Measurements from ENCODE around the gene RASSF10.

RASSF10 gene

DNA sequence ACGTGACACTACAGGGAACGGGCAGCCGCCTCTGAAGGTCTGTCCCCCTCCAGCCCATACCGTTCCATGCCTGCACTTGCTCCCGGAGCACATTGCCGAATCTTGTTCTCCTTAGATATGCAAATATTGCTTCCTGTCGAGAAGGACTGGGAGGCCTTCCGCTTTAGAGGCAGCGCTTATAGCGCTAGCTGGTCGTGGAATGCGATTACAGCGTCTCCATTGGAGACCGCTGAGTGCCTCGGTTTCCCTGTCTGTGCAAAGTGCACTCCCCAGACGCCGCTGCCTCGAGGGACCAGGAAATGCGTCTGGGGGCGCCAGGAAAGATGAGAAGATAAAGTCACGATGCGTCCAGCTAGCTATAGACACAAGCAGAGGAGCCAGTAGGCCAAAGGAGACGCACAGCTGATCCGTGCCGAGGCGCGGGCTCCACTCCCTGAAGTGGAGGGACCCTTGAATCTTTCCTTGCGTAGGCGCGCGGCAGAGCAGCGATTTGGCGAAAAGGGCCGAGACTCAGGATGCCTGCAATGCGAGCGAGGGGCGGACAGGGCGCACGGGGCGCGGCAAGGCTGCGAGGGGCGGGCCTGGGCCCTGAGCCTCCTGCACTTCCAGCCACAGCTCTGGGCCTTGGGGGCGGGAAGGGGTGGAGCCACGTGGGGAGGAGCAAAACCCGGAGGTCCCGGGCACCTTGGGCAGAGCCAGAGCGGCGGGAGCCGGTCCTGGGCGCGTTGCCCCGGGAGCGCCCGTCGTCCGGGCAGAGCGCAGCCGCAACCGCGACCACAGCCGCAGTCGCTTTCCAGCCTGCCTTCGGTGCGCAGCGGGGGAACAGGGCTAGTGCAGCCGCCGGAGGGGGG is at the start of gene RASSF10:
Gene RASSF10 (plus strand): TSS at position 692 of the 851 bp plus-strand sequence. CDS start 261 bp downstream, outside the sequence.
- peak within 1 kb of the TSS; percentile 45 for H3K4me3 ChIP-seq (ENCODE audit: low read length)
- no peak for DNase-seq (ENCODE audit: low read depth)
- TF ChIP-seq, protein P1, sequence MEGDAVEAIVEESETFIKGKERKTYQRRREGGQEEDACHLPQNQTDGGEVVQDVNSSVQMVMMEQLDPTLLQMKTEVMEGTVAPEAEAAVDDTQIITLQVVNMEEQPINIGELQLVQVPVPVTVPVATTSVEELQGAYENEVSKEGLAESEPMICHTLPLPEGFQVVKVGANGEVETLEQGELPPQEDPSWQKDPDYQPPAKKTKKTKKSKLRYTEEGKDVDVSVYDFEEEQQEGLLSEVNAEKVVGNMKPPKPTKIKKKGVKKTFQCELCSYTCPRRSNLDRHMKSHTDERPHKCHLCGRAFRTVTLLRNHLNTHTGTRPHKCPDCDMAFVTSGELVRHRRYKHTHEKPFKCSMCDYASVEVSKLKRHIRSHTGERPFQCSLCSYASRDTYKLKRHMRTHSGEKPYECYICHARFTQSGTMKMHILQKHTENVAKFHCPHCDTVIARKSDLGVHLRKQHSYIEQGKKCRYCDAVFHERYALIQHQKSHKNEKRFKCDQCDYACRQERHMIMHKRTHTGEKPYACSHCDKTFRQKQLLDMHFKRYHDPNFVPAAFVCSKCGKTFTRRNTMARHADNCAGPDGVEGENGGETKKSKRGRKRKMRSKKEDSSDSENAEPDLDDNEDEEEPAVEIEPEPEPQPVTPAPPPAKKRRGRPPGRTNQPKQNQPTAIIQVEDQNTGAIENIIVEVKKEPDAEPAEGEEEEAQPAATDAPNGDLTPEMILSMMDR (conservative IDR thresholded peaks at IDR 0.05; ENCODE audit: low read depth, low read length): no peak

DNA sequence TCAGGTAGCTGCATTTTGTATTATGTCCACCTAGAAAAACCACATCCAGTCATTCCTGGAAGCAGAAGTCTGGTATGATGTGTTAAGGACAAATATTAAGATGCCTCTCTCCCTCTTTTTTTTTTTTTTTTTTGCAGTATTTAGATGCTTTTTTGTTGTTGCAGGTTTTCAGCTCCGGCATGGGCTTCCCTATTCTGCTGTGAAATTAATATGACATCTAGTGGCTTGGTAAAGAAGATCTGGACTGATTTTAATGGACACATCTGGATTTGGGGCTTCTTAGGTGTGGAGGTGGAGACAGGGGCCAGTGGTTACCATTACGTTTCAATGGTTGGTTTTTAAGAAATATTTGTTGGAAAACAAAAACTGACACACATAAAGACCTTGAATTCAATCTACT is 47.5 kb upstream of the RASSF10 start:
- no peak overlapping the region for H3K4me3 ChIP-seq (ENCODE audit: low read length)
- DNase-seq (ENCODE audit: low read depth): no peak
- TF ChIP-seq, protein P1 (conservative IDR thresholded peaks at IDR 0.05; ENCODE audit: low read depth, low read length): no peak

DNA sequence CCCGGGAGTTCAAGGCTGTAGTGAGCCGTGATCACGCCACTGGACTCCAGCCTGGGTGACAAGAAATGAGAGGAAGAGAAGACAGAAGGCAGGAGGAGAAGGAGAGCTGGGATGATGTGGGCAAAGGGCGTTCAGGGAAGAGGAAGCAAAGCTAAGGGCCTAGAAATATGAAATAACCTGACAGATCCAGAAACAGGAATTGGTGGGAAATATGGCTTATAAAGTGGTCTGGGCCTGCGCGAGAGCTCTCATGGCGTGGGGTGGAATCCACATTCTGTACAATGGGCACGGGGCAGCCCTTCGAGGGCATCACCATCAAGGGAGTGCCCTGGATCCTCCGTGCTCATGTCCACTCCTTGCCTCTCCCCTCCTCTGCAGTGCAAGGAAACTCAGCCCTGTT is 46.8 kb upstream of the RASSF10 start:
- no peak for DNase-seq (ENCODE audit: low read depth)
- TF ChIP-seq, protein P1 (conservative IDR thresholded peaks at IDR 0.05; ENCODE audit: low read depth, low read length): no peak
- no peak overlapping the region for H3K4me3 ChIP-seq (ENCODE audit: low read length)

DNA sequence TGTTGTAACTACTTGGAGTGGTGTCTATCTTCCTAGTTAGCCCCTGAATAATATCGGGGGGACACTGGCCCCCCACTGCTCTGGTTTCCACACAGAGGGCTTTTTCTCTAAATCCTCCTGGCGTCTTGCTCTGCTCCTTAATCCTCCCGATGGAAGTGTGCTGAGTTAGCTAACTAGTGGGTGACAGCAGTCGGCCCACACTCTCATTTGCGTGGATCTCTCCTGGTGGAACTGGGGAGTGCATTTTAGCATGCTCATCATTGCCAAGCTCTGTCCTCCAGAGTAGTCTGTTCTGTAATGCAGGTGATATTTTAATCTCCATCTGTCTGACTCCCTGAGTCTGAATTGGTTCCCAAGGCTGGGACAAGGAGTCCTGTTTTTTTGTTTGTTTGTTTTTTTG is 46.1 kb upstream of the RASSF10 start:
- no peak overlapping the region for H3K4me3 ChIP-seq (ENCODE audit: low read length)
- DNase-seq (ENCODE audit: low read depth): no peak
- TF ChIP-seq, protein P1 (conservative IDR thresholded peaks at IDR 0.05; ENCODE audit: low read depth, low read length): no peak

DNA sequence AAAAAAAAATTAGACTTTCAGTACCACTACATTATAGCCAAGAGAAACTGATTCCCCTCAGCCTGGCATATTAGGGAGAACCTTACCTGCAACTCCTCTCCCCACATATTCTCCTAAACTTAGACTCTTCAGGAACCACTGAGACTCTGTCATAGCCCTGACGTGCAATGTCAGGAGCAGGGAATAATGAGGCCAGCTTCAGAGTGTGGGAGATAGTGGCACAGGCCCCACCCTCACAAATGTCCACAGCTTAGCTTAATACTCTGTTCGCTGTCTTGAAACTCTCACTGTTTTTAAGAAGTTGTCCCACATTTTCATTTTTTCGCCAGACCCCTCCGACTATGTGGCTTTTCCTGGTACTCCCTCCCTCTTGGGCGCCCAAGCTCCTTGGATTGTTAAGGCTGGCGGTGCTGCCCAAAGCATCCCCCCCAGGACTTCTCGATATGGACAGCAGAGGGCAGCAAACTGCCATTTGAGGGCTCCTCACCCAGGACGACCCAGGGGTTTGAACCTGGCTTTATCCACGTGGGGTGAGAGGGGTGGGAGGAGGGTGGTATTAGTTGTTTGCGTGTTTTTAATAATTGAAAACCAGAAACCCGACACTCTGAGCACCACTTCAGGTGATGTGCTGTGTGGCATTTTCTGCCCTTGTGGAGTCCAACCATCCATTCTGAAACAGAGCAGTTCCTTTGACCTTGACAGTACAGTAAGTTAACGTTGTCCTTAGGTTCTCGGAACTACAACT is 45.2 kb upstream of the RASSF10 start:
- H3K4me3 ChIP-seq (ENCODE audit: low read length): no peak overlapping the region
- TF ChIP-seq, protein P1 (conservative IDR thresholded peaks at IDR 0.05; ENCODE audit: low read depth, low read length): peak; percentile 83
- no peak for DNase-seq (ENCODE audit: low read depth)

DNA sequence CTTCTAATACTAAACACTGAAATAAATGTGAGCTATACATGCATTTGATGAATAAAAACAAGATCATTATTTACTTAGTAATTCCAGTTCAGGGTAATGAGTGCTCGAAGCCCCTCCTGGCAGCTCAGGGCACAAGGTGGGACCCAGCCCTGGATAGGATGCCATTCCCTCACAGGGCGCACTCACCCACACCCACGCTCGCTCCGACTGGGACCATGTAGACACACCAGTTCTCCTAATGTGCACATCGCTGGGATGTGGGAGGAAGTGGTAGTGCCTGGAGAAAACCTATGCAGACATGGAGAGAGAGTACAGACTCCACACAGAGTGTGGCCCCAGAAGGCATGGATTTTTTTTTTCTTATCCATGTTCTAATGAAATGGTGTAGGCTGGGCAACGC is 44.5 kb upstream of the RASSF10 start:
- no peak overlapping the region for H3K4me3 ChIP-seq (ENCODE audit: low read length)
- TF ChIP-seq, protein P1 (conservative IDR thresholded peaks at IDR 0.05; ENCODE audit: low read depth, low read length): no peak
- no peak for DNase-seq (ENCODE audit: low read depth)

Data from retinal pigment epithelial cell (primary cell).